MM.1S (cell line): ENCODE data around the gene NOXA1.

Experiments
- DNase-seq: peaks from one replicate; pipeline ENCODE4 v3.0.0-alpha.2; 2015
- H2AFZ ChIP-seq: fragments of 300-600 bp; sonication (generic); 2 replicates; pipeline ENCODE4 v1.6.0; 2016; ENCODE audit warnings: antibody characterized with exemption, low read length
- H3F3A ChIP-seq: fragments of 300-600 bp; sonication (generic); 2 replicates; pipeline ENCODE4 v1.6.1; 2016; ENCODE audit warnings: mild to moderate bottlenecking, antibody characterized with exemption, low read length, moderate library complexity, mixed read lengths; ENCODE audit not compliant: insufficient read depth
- H3K27ac ChIP-seq: fragments of 300-600 bp; sonication (generic); 2 replicates; pipeline ENCODE4 v1.5.1; 2016; ENCODE audit warnings: mild to moderate bottlenecking, low read length
- H3K27me3 ChIP-seq: fragments of 300-600 bp; sonication (generic); replicated peaks from 2 replicates; pipeline ENCODE4 v1.6.0; 2016; ENCODE audit warnings: low read length; ENCODE audit not compliant: insufficient read depth
- H3K36me3 ChIP-seq: fragments of 300-600 bp; sonication (generic); replicated peaks from 2 replicates; pipeline ENCODE4 v1.6.1; 2016; ENCODE audit warnings: mild to moderate bottlenecking, low read length, mixed read lengths; ENCODE audit not compliant: insufficient read depth
- H3K4me1 ChIP-seq: fragments of 300-600 bp; sonication (generic); 2 replicates; pipeline ENCODE4 v1.6.1; 2016; ENCODE audit warnings: low read length, mixed read lengths
- H3K4me2 ChIP-seq: fragments of 300-600 bp; sonication (generic); 2 replicates; pipeline ENCODE4 v1.6.0; 2016; ENCODE audit warnings: low read depth, low read length
- H3K4me3 ChIP-seq: fragments of 300-600 bp; sonication (generic); 2 replicates; pipeline ENCODE4 v1.5.1; 2016; ENCODE audit warnings: low read length, mixed read lengths
- H3K79me2 ChIP-seq: fragments of 300-600 bp; sonication (generic); 2 replicates; pipeline ENCODE4 v1.6.1; 2016; ENCODE audit warnings: mixed run types, low read length, mixed read lengths
- H3K9ac ChIP-seq: fragments of 300-600 bp; sonication (generic); 2 replicates; pipeline ENCODE4 v1.6.1; 2016; ENCODE audit warnings: low read length, mixed read lengths
- H3K9me2 ChIP-seq: fragments of 300-600 bp; sonication (generic); replicated peaks from 2 replicates; pipeline ENCODE4 v1.6.1; 2016; ENCODE audit warnings: mild to moderate bottlenecking, low read length, mixed read lengths; ENCODE audit not compliant: insufficient read depth
- H3K9me3 ChIP-seq: fragments of 300-600 bp; sonication (generic); replicated peaks from 2 replicates; pipeline ENCODE4 v1.6.1; 2016; ENCODE audit warnings: mild to moderate bottlenecking, low read length, mixed read lengths; ENCODE audit not compliant: insufficient read depth
- H4K20me1 ChIP-seq: fragments of 300-600 bp; sonication (generic); 2 replicates; pipeline ENCODE4 v1.6.1; 2016; ENCODE audit warnings: mild to moderate bottlenecking, low read length, moderate library complexity, mixed read lengths; ENCODE audit not compliant: insufficient read depth
- EZH2 ChIP-seq: fragments of 300-600 bp; sonication (generic); optimal IDR thresholded peaks from 2 replicates; pipeline ENCODE3; 2017; ENCODE audit warnings: low read depth, mild to moderate bottlenecking, antibody characterized with exemption, low read length, mixed read lengths
- EZH2phosphoT487 ChIP-seq: fragments of 300-600 bp; sonication (generic); IDR thresholded peaks from 2 replicates; pipeline ENCODE4 v1.6.1; 2018; ENCODE audit warnings: antibody characterized with exemption, low read length
- TF ChIP-seq, protein P1 (sequence below): fragments of 300-600 bp; sonication (generic); IDR thresholded peaks from 2 replicates; pipeline ENCODE4 v1.5.1; 2016; ENCODE audit warnings: antibody characterized with exemption, low read length, mixed read lengths

The NOXA1 gene

DNA sequence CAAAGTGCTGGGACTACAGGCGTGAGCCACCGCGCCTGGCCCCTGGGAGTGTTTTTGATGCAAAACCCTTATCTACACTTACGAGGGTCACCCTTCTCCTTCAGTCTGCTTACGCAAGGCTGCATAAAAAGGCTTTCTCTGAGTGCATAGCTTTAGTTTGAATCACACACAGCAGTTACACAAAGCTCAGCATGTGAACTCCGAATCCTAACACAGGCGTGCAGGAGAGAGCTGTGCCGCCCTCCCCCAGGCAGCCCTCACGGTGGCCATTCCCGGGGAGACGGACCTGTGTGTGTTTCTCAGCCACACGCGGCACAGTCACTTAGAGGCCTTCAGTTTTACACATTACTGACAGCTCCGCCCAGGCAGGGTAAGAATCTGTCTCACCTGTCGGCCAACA, 27.0 kb upstream of the NOXA1 start:
- no peaks in the 10 kb centered on the region for H3K79me2 ChIP-seq
- no peaks in the 10 kb centered on the region for H3K9me3 ChIP-seq
- H3K27me3 ChIP-seq: no peaks in the 10 kb centered on the region
- H3K4me3 ChIP-seq: no peak overlapping the region
- no peak overlapping the region for H3K9ac ChIP-seq
- no peak for DNase-seq
- no peak overlapping the region for H3K4me2 ChIP-seq
- no peaks in the 10 kb centered on the region for H3K36me3 ChIP-seq
- H3K4me1 ChIP-seq: no peaks in the 10 kb centered on the region
- H4K20me1 ChIP-seq: no peaks in the 10 kb centered on the region
- TF ChIP-seq, protein P1, sequence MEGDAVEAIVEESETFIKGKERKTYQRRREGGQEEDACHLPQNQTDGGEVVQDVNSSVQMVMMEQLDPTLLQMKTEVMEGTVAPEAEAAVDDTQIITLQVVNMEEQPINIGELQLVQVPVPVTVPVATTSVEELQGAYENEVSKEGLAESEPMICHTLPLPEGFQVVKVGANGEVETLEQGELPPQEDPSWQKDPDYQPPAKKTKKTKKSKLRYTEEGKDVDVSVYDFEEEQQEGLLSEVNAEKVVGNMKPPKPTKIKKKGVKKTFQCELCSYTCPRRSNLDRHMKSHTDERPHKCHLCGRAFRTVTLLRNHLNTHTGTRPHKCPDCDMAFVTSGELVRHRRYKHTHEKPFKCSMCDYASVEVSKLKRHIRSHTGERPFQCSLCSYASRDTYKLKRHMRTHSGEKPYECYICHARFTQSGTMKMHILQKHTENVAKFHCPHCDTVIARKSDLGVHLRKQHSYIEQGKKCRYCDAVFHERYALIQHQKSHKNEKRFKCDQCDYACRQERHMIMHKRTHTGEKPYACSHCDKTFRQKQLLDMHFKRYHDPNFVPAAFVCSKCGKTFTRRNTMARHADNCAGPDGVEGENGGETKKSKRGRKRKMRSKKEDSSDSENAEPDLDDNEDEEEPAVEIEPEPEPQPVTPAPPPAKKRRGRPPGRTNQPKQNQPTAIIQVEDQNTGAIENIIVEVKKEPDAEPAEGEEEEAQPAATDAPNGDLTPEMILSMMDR: no peak
- no peak for TF ChIP-seq EZH2
- no peak for TF ChIP-seq EZH2phosphoT487
- H3F3A ChIP-seq: no peaks in the 10 kb centered on the region
- no peak overlapping the region for H2AFZ ChIP-seq
- H3K27ac ChIP-seq: no peak overlapping the region
- no peaks in the 10 kb centered on the region for H3K9me2 ChIP-seq

DNA sequence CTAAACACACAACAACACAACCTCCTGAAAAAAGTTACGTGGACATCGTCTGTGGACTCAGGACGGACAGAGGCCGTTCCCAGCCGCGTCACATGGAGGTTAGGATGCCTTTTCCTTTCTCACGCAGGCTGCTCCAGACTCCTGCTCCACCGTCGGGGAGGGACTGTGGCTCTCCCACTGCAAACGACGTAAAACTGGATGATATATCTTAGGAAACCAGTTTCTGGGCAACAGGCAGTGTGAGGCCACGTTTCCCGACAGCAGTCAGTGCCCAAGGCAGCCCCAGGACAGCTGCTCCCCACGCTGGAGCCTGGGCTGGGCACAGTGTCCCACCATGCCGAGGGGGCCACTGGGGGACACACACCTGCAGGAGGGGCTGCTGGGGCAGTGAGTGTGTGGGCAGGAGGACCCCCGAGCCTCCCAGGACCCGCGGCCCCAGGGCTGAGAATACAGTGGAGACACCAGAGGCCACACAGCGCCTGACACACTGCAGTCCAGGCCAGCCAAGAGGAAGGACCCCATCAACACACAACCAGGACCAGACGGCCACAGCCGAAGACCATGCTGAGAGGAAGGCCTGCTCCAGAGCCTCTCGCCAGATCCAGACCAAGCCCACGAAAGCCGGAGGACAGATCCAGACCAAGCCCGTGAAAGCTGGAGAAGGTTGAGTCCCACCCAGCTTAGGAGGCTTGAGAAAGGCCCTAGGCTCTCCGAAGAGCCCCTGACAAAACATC, 26.4 kb upstream of the NOXA1 start:
- Histone ChIP-seq H3K4me2 (no peak overlapping the region), H4K20me1 (no peaks in the 10 kb centered on the region), H3F3A (no peaks in the 10 kb centered on the region), H2AFZ (no peak overlapping the region), H3K9me3 (no peaks in the 10 kb centered on the region), H3K9me2 (no peaks in the 10 kb centered on the region), H3K9ac (no peak overlapping the region), H3K4me1 (no peaks in the 10 kb centered on the region), H3K36me3 (no peaks in the 10 kb centered on the region), H3K27ac (no peak overlapping the region), H3K4me3 (no peak overlapping the region), H3K79me2 (no peaks in the 10 kb centered on the region), H3K27me3 (no peaks in the 10 kb centered on the region)
- TF ChIP-seq, protein P1: no peak
- TF ChIP-seq EZH2: no peak
- no peak for TF ChIP-seq EZH2phosphoT487
- no peak for DNase-seq

DNA sequence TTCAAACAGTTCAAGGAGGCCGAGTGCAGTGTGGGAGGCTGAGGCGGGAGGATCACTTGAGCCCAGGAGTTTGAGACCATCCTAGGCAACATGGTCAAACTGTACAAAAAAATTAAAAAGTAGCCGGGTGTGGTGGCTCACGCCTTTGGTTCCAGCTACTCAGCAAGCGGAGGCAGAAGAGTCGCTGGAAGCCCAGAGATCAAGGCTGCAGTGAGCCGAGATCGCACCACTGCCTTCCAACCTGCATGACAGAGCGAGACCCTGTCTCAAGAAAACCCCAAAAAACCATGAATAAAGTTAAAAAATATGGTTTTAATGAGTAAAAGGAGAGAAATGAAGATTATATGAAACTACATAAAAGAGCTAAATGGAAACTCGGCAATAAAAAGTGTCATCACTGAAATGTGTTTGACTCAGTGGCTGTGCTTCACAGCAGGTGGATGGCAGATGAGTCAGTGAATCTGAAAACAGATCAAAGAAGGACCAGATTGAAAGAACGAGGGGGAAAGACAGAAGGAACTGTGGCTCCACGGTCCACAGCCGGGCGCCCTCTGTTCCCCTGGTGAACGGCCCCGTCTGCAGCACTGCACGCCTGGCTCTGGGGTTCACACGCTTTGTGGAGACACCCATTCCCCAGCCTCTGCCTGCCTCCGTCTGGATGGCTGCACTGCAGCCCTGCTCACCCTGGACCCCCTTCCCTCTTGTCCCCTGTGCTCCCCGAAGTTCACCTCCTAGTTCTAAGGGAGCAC, 25.3 kb upstream of the NOXA1 start:
- Histone ChIP-seq H3K9ac (no peak overlapping the region), H2AFZ (no peak overlapping the region), H3K27ac (no peak overlapping the region), H3K36me3 (no peaks in the 10 kb centered on the region), H3K9me3 (no peaks in the 10 kb centered on the region), H4K20me1 (no peaks in the 10 kb centered on the region), H3K27me3 (no peaks in the 10 kb centered on the region), H3K4me2 (no peak overlapping the region), H3K79me2 (no peaks in the 10 kb centered on the region), H3K4me3 (no peak overlapping the region), H3K9me2 (no peaks in the 10 kb centered on the region), H3F3A (no peaks in the 10 kb centered on the region), H3K4me1 (no peaks in the 10 kb centered on the region)
- no peak for TF ChIP-seq EZH2
- TF ChIP-seq, protein P1: no peak
- TF ChIP-seq EZH2phosphoT487: no peak
- DNase-seq: no peak
